ENCODE data around the gene HS6ST3.

GRCh38 chr13:96734499-96734898, 644.6 kb downstream of the HS6ST3 start:
- TF ChIP-seq EZH2phosphoT487 (IDR thresholded peaks at IDR 0.05; ENCODE audit: insufficient read depth, low read depth) (no peak), EZH2 (IDR thresholded peaks at IDR 0.05; ENCODE audit: insufficient read depth, poor library complexity, severe bottlenecking) (no peak)

All from GM23248 (cell line).